Panc1 (cell line): ENCODE results near the gene ENO4. TPM values are rescaled to one million over a fixed set of nuclear protein-coding genes. Genes with fewer than 3 reads are reported as not detected.

Experiments used
- ATAC-seq: fragments of 200-7000 bp; cut with Tn5 transposase; 2 replicates; pipeline ENCODE4 v1.9.1; 2020; ENCODE audit warnings: mild to moderate bottlenecking, moderate library complexity
- BruUV-seq: library from RNA; stranded (reverse); fragments of 400-500 nt; replicated peaks from 2 replicates; lab custom pipeline; 2021; lab: Mats Ljungman, UMichigan
- CTCF ChIA-PET: fragments of 300-600 bp; sonication (Branson Sonifier 250); formaldehyde crosslinking; loops from one replicate; lab custom pipeline; 2022; ENCODE audit warnings: antibody characterized with exemption; lab: Charles Lee
- POLR2A ChIA-PET: fragments of 300-600 bp; sonication (Branson Sonifier 250); formaldehyde crosslinking; loops from one replicate; lab custom pipeline; 2022; ENCODE audit warnings: antibody characterized with exemption; lab: Charles Lee
- DNase-seq: peaks from one replicate; pipeline ENCODE4 v3.0.0-alpha.2; 2010; ENCODE audit warnings: low read depth, low spot score
- H3K27ac ChIP-seq: 2 replicates; pipeline ENCODE4 v1.5.1; 2011; ENCODE audit warnings: mild to moderate bottlenecking, low read length, inconsistent platforms
- H3K27me3 ChIP-seq: fragments of 200-500 bp; sonication (Bioruptor generic); 2 replicates; pipeline ENCODE4 v1.6.0; 2014; ENCODE audit warnings: low read length, inconsistent platforms; ENCODE audit not compliant: control insufficient read depth, insufficient read depth
- H3K36me3 ChIP-seq: fragments of 200-500 bp; sonication (Bioruptor generic); 2 replicates; pipeline ENCODE4 v1.5.1; 2014; ENCODE audit warnings: inconsistent platforms, mild to moderate bottlenecking, low read length, moderate library complexity; ENCODE audit not compliant: control insufficient read depth, insufficient read depth
- H3K4me1 ChIP-seq: 2 replicates; pipeline ENCODE4 v1.5.1; 2011; ENCODE audit warnings: inconsistent platforms, mild to moderate bottlenecking, low read length, moderate library complexity; ENCODE audit not compliant: control insufficient read depth, insufficient read depth
- H3K4me3 ChIP-seq, 2 experiments: 2 replicates each; pipeline ENCODE4 v1.5.1; 2011 to 2012; ENCODE audit warnings: low read depth in 2 of 2, low read length in 2 of 2, mild to moderate bottlenecking in 2 of 2, inconsistent platforms in 1 of 2, moderate library complexity in 1 of 2
- H3K9me3 ChIP-seq: fragments of 200-500 bp; sonication (Bioruptor generic); 2 replicates; pipeline ENCODE4 v1.5.1; 2014; ENCODE audit warnings: low read depth, mild to moderate bottlenecking, inconsistent platforms, low read length, moderate library complexity; ENCODE audit not compliant: control insufficient read depth, insufficient read depth
- POLR2AphosphoS5 ChIP-seq: IDR thresholded peaks from 2 replicates; pipeline ENCODE4 v1.6.1; 2012; ENCODE audit warnings: mild to moderate bottlenecking, low read depth, low read length, moderate library complexity
- REST ChIP-seq, 2 experiments: IDR thresholded peaks; 2 replicates each; pipeline ENCODE4 v1.6.1; 2011 to 2012; ENCODE audit warnings: low read depth in 2 of 2, control low read depth in 1 of 2, low read length in 1 of 2, mild to moderate bottlenecking in 1 of 2, moderate library complexity in 1 of 2; ENCODE audit not compliant: insufficient read depth in 1 of 2
- SIN3A ChIP-seq: IDR thresholded peaks from 2 replicates; pipeline ENCODE4 v1.6.1; 2012; ENCODE audit warnings: low read depth, mild to moderate bottlenecking, low read length, moderate library complexity, borderline replicate concordance; ENCODE audit not compliant: insufficient read depth
- TCF7L2 ChIP-seq: IDR thresholded peaks from 2 replicates; pipeline ENCODE4 v1.6.1; 2011; ENCODE audit warnings: mild to moderate bottlenecking, low read depth, low read length, inconsistent platforms
- in situ Hi-C: cut with HindIII; loops from 2 replicates; pipeline ENCODE4 v1.10.0; 2016; ENCODE audit warnings: low sequenced_read_pairs, low pct_unique_long_range_greater_than_20kb
- intact Hi-C: fragments of 100-400 bp; cut with micrococcal nuclease; formaldehyde crosslinking; loops from one replicate; pipeline ENCODE4 v1.10.0; 2022; ENCODE audit not compliant: unreplicated experiment
- total RNA-seq: library from RNA; stranded (reverse); gene quantifications from one replicate; pipeline ENCODE4 v1.2.1, GENCODE V29; 2021; ENCODE audit not compliant: unreplicated experiment
- TF ChIP-seq, protein P1 (sequence below): fragments of 450-650 bp; IDR thresholded peaks from 2 replicates; pipeline ENCODE4 v1.5.1; 2017; ENCODE audit warnings: mild to moderate bottlenecking

The ENO4 gene
- total RNA-seq, 1 experiment from 2014 or later, result 0.15 TPM

- H3K27me3 ChIP-seq, result peaks cover 8% of the 10 kb centered on the region; the same call in 1 of the 2 replicates
- ATAC-seq, result no peak
- H3K27ac ChIP-seq, result no peak overlapping the region
- H3K4me1 ChIP-seq, result no peaks in the 10 kb centered on the region
- POLR2A ChIA-PET, result no interaction called here
- CTCF ChIA-PET, result no interaction called here
- TF ChIP-seq SIN3A (no peak), POLR2AphosphoS5 (no peak), TCF7L2 (no peak), REST (IDR thresholded peaks at IDR 0.05; ENCODE audit: insufficient read depth in 1 of 2, low read depth in 2 of 2, low read length in 1 of 2) (no peak)
- TF ChIP-seq, protein P1, sequence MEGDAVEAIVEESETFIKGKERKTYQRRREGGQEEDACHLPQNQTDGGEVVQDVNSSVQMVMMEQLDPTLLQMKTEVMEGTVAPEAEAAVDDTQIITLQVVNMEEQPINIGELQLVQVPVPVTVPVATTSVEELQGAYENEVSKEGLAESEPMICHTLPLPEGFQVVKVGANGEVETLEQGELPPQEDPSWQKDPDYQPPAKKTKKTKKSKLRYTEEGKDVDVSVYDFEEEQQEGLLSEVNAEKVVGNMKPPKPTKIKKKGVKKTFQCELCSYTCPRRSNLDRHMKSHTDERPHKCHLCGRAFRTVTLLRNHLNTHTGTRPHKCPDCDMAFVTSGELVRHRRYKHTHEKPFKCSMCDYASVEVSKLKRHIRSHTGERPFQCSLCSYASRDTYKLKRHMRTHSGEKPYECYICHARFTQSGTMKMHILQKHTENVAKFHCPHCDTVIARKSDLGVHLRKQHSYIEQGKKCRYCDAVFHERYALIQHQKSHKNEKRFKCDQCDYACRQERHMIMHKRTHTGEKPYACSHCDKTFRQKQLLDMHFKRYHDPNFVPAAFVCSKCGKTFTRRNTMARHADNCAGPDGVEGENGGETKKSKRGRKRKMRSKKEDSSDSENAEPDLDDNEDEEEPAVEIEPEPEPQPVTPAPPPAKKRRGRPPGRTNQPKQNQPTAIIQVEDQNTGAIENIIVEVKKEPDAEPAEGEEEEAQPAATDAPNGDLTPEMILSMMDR, result no peak
- BruUV-seq, result no TSS peak
- no peaks in the 10 kb centered on the region for H3K9me3 ChIP-seq
- no peak overlapping the region for H3K4me3 ChIP-seq
- in situ Hi-C loops (no loop called here), intact Hi-C loops (no loop called here)
- H3K36me3 ChIP-seq, result no peaks in the 10 kb centered on the region
- DNase-seq, result no peak
These were observed 19.4 kb downstream of the ENO4 start for GRCh38 chr10:116868722-116869121.

GRCh38 chr10:116870949-116871348, 21.6 kb downstream of the ENO4 start:
- intact Hi-C loops (no loop called here), in situ Hi-C loops (no loop called here)
- no peak for ATAC-seq
- ChIA-PET CTCF (no interaction called here), POLR2A (interaction anchor here (0.6 kb wide), 1 partner anchor 75 kb away, joined by 5 read pairs; no protein-coding TSS in a partner anchor)
- Histone ChIP-seq H3K36me3 (no peaks in the 10 kb centered on the region), H3K27me3 (peaks cover 10% of the 10 kb centered on the region; the same call in 1 of the 2 replicates), H3K4me1 (no peaks in the 10 kb centered on the region), H3K27ac (no peak overlapping the region), H3K9me3 (no peaks in the 10 kb centered on the region), H3K4me3 (no peak overlapping the region)
- no peak for DNase-seq
- TF ChIP-seq REST (IDR thresholded peaks at IDR 0.05; ENCODE audit: insufficient read depth in 1 of 2, low read depth in 2 of 2, low read length in 1 of 2) (no peak), TCF7L2 (no peak), POLR2AphosphoS5 (no peak)
- BruUV-seq, result no TSS peak
